GM13976 (cell line): ENCODE results near the gene ACAD11.

ENCODE experiments used
- DNase-seq: peaks from one replicate; pipeline ENCODE4 v3.0.0; 2012; ENCODE audit warnings: low spot score
- CTCF ChIP-seq: IDR thresholded peaks from 2 replicates; pipeline ENCODE4 v1.5.1; 2012; ENCODE audit warnings: borderline replicate concordance, mild to moderate bottlenecking; ENCODE audit not compliant: insufficient read depth; ENCODE audit errors: extremely low read depth, missing control alignments, control extremely low read depth
- in situ Hi-C: fragments of 300-500 bp; cut with MboI; formaldehyde crosslinking; loops from one replicate; pipeline ENCODE4 v1.12.0; 2022; ENCODE audit warnings: low sequenced_read_pairs, mixed read lengths, inconsistent platforms; ENCODE audit not compliant: unreplicated experiment

Gene ACAD11

GRCh38 chr3:132629928-132630327 is 29.7 kb downstream of the ACAD11 start:
- in situ Hi-C loops, result loop anchor here (25.0 kb wide), 1 partner anchor 93 kb away; no protein-coding TSS in a partner anchor
- DNase-seq, result no peak
- TF ChIP-seq CTCF, result no peak

DNA sequence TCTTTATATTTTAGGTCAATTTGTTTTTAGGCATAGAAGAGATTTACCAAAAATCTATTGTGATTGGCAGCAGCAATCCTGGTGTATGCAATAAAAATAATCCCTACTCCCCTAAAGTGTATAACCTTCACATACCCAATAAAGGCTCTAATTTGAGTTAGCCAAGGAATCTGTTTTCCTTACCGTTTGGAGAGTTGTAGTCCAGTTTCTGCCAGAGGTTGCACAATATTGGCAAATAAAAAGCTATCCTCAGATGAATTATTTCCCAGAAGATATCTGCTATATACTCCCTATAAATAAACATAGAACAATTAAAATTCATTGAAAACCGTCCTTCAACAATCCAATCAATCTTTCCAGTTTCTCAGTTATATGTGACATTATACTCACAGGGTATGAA is 31.5 kb downstream of the ACAD11 start:
- DNase-seq, result no peak
- no peak for TF ChIP-seq CTCF
- in situ Hi-C loops, result loop anchor here (25.0 kb wide), 1 partner anchor 91 kb away; no protein-coding TSS in a partner anchor

- in situ Hi-C loops, result loop anchor here (25.0 kb wide), 1 partner anchor 90 kb away; no protein-coding TSS in a partner anchor
Measured at GRCh38 chr3:132626955-132627354, 32.7 kb downstream of the ACAD11 start.

GRCh38 chr3:132625613-132626012 is 34.0 kb downstream of the ACAD11 start:
- DNase-seq, result peak; percentile 56
- in situ Hi-C loops, result loop anchor here (25.0 kb wide), 1 partner anchor 88 kb away; no protein-coding TSS in a partner anchor

More at GRCh38 chr3:132626955-132627354, 32.7 kb downstream of the ACAD11 start:
- DNase-seq, result no peak
- TF ChIP-seq CTCF, result no peak

GRCh38 chr3:132624790-132625189 is 34.8 kb downstream of the ACAD11 start:
- DNase-seq, result no peak
- TF ChIP-seq CTCF, result no peak
- in situ Hi-C loops, result loop anchor here (25.0 kb wide), 1 partner anchor 87 kb away; no protein-coding TSS in a partner anchor

More at GRCh38 chr3:132625613-132626012, 34.0 kb downstream of the ACAD11 start:
- TF ChIP-seq CTCF, result no peak

DNA sequence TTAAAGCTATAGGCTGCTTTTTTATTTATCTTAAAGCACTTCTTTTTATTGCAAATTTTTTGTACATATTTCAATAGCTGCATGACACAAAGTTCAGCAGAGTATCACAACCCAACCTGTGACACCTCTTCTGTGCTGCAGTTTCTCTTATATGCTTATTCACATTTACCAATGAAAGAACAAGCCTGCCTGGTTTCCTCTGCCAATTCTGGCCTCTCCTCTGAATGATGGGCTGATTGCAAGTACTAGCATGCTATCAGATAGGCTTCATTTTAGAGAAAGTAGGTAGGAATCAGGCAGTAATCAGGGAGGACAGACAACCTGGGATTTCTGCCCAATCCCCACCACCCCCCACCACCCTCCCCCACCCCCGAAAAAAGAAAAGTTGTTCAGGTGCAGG is 36.0 kb downstream of the ACAD11 start:
- in situ Hi-C loops, result no loop called here
- no peak for TF ChIP-seq CTCF
- DNase-seq, result no peak
